NCI-H226 (cell line): Measurements from ENCODE around the gene ZNF697.
"Not testable (repeated sequence)": the region's sequence is repeated elsewhere in the genome, so short reads cannot be mapped to it uniquely, and the experiment has no call there.

ENCODE experiments used
- DNase-seq: peaks from one replicate; pipeline ENCODE4 v3.0.0-alpha.2; 2015

Gene ZNF697

GRCh38 chr1:119647734-119648619 is at the start of gene ZNF697:
Gene ZNF697, minus strand, starts transcription at chr1:119648266. Its CDS starts 22,166 bp downstream, at chr1:119626100.
- peak; percentile 85 for DNase-seq

- no peak for DNase-seq
Observed at GRCh38 chr1:119697598-119697997, 49.5 kb upstream of the ZNF697 start.

DNA sequence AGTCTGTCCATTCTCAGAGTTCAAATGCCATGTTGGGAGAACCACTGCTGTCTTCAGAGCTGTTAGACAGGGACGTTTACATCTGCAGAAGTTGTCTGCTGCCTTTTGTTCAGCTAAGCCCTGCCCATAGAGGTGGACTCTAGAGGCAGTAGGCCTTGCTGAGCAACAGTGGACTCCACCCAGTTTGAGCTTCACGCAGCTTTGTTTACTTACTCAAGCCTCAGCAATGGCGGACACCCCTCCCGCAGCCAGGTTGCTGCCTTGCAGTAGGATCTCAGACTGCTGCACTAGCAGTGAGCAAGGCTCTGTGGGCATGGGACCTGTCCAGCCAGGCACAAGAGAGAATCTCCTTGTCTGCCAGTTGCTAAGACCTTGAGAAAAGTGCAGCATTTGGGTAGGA is 48.8 kb upstream of the ZNF697 start:
- DNase-seq = not testable (repeated sequence)

DNA sequence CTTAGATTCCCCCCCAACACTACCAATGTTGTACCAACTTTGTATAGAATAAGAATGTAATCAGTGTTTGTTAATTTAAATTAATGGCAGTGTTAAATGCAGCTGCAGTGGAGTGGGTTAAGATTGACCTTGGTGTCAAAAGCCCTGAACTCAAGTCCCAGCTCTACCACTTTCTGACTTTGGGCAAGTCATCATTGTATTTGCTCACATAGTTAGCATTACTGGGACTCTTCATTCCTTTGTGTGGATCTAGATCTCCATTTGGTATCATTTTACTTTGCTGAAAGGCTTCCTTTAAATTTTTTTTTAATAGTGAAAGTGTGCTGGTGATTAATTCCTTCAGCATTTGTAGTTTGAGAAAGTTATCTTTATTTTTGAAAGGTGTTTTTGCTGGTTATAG is 41.4 kb upstream of the ZNF697 start:
- no peak for DNase-seq

GRCh38 chr1:119688810-119689209 is 40.7 kb upstream of the ZNF697 start:
- DNase-seq = no peak

DNA sequence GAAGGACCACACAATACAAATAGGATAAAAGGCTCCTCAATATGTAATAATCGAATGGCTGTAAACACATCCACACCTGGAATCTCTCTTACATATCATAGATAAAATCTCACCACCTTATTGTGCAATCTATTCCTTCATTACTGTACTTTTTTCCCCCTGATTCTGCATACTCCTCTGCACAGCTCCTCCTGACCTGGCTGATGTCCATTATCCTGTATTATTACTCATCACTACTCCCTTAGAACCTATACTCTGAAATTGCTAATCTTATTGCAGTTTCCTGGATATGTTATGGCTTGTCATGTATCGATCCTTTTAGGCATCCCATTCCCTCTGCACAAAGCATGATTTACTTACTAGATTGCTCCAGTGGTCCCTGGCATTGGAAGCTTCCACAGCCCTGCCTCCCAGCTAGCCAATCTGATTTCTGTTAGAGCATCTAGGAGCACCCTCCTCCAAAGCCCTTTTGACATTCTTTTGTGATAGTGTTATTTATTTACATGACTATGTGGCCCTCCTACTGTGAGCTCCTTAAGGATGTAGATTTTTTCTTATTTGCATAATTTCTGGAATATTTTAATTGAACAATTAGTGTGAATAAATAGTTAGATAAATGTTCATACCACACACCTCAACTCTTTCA is 39.5 kb upstream of the ZNF697 start:
- DNase-seq = no peak

GRCh38 chr1:119686661-119687060 is 38.6 kb upstream of the ZNF697 start:
- no peak for DNase-seq

GRCh38 chr1:119683893-119684292 is 35.8 kb upstream of the ZNF697 start:
- DNase-seq = no peak

DNA sequence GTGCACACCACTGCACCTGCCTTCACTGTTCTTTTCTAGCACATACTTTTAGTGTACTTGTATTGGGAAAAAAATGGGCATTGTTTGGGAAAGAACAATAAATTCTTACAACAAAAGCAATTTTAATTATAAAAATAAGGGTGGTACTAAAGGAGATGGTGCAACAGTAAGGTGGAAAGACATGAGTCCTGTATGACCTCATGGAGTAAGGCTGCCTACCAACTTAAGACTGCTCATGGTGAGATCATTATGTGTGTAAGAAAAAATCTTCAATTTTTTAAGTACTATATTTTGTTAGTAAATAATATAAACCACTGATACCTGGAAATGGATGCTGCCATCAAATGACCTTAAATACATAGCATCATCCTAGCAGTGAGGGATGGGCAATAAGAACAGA is 34.1 kb upstream of the ZNF697 start:
- DNase-seq = no peak

DNA sequence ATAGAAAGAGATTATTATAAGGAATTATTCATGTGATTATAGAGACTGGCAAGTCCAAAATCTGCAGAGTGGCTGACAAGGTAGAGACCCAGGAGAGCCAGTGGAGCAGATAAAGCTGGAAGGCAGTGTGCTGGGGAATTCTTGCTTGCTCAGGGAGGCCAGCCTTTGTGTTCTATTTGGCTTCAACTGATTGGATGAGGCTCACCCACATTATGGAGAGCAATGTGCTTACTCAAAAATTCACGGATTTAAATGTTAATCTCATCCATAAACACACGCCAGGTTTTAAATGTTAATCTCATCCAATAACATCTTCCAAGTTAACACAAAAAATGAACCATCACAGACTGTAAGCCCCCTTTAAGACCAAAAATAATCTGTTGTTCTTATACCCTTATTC is 33.5 kb upstream of the ZNF697 start:
- DNase-seq = no peak

- no peak for DNase-seq
Observed at GRCh38 chr1:119680723-119681122, 32.7 kb upstream of the ZNF697 start.

DNA sequence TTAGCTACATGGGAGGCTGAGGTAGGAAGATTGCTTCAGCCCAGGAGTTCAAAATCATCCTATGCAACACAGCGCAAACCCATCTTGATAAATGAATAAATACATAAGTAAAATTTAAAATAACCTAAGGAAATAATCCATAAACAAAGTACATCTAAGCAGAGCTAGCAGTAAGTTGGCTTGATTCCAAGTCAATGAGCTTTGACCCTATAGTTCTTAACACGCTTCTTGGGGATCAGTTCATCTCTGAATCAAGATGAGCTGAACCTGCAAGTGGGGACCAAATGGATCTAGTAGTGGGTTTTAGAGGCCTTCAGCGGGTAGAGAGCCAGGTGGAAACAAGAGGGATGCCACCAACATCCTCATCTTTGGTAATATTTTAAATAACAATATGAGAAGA is 32.1 kb upstream of the ZNF697 start:
- no peak for DNase-seq

- no peak for DNase-seq
Observed at GRCh38 chr1:119679223-119679622, 31.2 kb upstream of the ZNF697 start.

DNA sequence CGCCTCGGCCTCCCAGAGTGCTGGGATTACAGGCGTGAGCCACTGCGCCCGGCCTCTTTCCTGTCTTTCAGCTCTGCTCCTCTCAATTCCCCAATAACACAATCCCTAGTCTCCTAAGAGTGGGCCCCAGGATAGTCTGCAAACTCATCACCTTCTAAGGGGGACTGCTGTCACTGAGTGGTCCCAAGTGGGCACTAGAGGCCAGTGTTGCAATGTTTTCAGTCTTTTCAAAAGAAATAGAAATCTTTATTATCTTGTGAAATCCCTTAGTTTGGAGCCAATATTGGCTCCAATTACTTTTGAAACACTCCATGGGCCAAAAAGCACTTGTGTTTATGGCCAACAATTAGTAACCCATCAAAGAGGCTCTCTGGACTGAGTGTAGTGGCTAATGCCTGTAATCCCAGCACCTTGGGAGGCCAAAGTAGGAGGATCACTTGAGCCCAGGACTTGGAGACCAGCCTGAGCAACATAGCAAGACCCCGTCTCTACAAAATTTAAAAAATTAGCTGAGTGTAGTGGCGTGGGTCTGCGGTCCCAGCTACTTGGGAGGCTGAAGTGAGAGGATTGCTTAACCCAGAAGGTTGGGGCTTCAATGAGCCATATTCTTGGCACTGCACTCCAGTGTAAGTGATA is 28.6 kb upstream of the ZNF697 start:
- no peak for DNase-seq

GRCh38 chr1:119675349-119676345 is 27.6 kb upstream of the ZNF697 start:
- DNase-seq = peak; percentile 61

DNA sequence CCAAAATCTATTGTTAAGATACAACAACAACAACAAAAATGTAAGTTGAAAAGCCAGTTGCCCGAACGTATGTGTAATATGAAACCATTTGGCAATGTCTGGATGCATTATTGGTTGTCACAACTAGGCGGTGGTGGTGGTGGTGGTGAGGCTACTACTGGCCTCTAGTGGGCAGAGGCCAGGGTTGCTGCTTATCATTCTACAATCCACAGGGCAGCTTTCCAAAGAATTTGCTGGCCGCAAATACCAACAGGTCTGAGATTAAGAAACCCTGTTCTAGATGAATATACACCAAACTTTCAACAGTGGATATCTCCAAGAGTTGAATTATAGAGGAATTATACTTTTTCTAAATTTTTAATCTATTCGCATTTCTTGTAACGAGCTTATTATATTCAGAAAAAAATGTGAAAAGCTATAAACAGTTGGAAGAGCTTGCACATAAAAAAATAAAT is 26.8 kb upstream of the ZNF697 start:
- DNase-seq = peak; percentile 77

DNA sequence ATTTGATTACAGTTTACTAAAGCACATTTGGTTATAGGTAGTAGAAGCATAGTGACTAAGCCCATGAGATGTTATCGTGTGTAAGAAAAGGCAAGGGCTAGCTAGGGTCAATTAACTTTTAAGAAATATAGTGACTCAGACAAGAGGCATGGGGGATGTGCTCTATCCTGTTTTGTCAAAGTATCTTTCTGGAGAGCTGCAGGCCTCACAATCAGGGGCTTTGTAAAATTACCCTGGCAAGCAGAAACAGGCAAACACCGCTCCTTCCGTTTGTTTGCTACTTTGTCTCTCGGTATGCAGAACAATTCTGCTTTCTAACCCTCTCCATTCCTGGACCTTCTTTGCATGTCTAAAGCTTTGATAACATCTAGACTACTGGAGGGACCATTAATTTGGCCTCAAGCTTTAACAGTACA is 26.1 kb upstream of the ZNF697 start:
- DNase-seq = peak; percentile 30

DNA sequence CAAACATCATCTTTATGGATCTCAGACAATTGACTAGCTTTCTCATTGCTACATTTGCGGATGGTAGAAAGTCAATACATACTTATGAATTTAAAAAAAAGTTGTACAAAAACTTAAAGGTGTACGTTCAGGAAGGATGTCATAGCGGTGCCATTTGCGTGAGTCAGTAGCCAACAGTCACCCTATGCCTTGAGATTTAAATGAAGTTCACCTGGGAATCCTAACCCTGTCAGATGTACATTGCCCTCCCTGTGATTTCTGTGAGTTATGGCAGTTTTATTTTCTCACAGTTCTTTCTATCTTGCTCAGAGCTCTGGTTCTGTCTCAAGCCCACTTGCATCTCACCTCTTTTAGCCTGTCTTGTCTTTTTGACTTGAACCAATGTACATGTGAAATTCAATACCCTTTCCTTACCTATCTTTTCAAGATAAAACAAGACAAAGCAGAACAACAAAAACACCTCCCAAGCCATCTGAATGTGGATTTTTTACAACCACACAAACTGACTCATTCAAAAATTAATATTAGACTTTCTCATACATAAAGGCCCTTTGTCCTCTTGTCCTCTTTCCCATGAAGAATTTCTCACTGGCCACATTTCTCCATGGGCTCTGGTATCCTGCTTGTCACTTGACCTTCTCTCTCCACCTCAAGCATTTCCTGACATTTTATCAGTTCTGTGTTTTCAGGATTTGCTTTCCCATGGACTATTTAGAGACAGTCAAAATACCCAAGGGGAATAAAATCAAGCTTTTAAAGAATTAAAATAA is 25.3 kb upstream of the ZNF697 start:
- no peak for DNase-seq

DNA sequence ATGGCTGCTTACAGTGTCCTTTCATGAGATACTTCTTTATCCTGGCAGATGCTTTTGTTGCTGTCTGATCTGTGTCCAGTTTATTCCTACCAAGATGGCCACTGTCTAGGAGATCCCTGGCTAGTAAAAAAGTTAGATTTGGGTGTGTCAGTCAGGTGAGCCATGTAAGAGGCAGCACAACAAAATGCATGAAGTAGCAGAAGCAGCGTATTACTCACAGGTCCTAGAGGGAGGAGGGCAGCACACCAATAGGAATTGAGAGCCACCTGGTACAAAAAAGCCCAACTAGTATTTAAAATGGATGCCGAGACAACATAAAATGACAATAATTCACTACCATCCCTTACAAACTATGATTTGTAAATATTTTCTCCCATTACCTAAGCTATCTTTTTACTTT is 22.8 kb upstream of the ZNF697 start:
- DNase-seq = no peak

DNA sequence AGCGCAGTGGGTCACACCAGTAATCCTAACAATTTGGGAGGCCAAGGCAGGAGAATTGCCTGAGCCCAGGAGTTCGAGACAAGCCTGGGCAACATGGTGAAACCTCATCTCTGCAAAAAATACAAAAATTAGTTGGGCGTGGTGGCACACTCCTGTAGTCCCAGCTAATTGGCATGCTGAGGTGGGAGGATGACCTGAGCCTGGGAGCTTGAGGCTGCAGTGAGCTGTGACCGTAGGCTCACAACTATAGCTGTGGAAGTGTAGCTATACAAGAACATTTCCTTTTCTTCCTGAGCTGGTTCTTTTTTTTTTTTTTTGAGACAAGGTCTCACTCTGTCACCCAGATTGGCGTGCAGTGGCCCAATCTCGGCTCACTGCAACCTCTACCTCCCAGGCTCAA is 19.1 kb upstream of the ZNF697 start:
- no peak for DNase-seq

DNA sequence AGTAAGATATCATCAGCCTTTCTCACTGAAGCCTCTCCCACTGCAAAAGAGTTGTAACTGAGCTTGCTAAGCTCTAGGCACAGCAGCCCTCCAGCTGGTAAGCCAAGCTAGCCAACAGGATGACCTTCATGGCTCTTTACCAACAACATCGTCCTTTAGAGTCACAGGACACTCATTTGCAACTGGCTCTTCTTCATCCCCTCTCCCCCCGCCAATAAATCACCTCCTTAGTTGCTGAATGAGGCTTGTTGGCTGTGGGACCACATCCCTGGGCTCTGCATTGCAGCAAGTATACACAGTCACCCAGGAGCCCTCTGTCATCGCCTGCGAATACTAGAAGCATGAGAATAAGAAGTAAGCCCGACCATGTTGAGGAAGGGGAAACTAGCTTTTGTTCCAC is 16.0 kb upstream of the ZNF697 start:
- no peak for DNase-seq

GRCh38 chr1:119662034-119662437 is 14.0 kb upstream of the ZNF697 start:
- no peak for DNase-seq
